ENCODE measurements around the gene ZNF710.

ZNF710 gene

DNA sequence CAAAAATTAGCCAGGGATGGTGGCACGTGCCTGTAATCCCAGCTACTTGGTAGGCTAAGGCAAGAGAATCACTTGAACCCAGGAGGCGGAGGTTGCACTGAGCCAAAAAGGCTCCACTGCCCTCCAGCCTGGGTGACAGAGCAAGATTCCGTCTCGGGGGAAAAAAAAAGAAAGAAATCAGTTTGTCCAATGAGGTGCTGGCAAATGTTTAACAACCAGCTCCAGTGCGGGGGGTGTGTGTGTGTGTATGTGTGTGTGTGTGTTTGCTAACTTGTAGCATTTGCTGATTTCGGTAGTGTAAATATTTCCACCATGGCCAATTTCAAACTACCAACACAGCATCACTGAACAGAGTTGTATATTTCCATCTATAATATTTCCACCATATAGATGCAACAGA is 124.9 kb downstream of the ZNF710 start:
- H3K4me3 Mint-ChIP-seq, result no peak overlapping the region
- ATAC-seq, result no peak

DNA sequence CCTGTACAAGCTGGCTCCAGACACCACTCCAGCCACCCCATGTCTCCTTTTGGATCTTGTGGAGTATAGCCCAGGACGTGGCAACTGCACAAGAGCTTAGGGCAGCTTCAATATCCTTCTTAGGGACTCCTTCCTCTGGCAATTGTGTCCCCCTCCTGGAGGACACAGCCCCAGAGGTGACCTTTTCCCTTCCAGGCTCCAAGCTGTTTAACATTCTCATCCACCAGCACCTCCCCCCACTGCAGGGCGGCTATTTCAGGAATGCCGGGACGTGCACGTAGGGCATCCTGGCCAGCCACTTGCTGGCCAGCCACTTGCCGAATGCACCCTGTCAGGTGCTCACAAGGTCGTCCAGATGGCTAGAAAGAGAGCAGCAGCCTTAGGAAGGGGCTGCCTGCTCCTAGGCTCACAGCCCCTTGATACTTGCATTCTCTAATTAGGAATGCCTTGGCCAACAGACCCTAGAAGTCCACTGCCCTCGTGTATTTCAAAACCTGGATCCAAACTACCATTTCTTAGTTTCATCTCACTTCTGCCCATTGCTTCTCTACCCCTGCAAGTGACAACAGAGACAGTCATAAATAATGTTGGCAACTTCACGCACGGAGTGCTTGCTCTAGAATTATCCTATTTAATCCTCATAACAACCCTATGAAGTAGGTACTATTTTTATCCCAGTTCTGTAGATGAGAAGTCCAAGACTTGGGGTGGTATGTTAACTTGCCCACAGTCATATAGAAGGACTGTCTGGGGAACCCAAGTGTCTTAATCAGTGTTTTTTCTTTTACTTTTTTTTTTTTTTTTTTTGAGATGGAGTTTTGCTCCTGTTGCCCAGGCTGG is 125.7 kb downstream of the ZNF710 start:
- no peak for DNase-seq (ENCODE audit: low spot score in 2 of 2)
- H3K27ac Mint-ChIP-seq, result no peak overlapping the region

More for the DNA sequence above, 124.9 kb downstream of the ZNF710 start:
- no peaks in the 10 kb centered on the region for H3K9me3 Mint-ChIP-seq
- no peaks in the 10 kb centered on the region for H3K4me1 Mint-ChIP-seq
- no peak for DNase-seq (ENCODE audit: low spot score in 2 of 2)
- no peaks in the 10 kb centered on the region for H3K36me3 Mint-ChIP-seq
- no peak overlapping the region for H3K27ac Mint-ChIP-seq

DNA sequence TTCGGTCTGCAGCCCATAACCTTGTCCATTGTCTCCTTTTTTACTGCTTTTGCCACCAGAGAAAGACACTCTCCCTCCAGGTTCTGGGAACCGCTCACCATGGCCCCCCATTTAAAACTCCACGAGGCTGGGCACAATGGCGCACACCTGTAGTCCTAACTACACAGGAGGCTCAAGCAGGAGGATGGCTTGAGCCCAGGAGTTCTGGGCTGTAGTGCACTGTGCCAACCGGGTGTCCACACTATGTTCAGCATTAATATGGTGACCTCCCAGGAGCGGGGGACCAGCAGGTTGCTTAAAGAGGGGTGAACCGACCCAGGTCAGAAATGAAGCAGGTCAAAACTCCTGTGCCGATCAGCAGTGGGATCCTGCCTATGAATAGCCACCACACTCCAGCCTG is 129.2 kb downstream of the ZNF710 start:
- DNase-seq (ENCODE audit: low spot score in 2 of 2) (no peak), ATAC-seq (no peak)
- no peaks in the 10 kb centered on the region for H3K9me3 Mint-ChIP-seq
- no peak overlapping the region for H3K4me3 Mint-ChIP-seq
- no peaks in the 10 kb centered on the region for H3K36me3 Mint-ChIP-seq
- no peaks in the 10 kb centered on the region for H3K4me1 Mint-ChIP-seq
- no peak overlapping the region for H3K27ac Mint-ChIP-seq

More for the DNA sequence above, 125.7 kb downstream of the ZNF710 start:
- no peaks in the 10 kb centered on the region for H3K9me3 Mint-ChIP-seq
- no peaks in the 10 kb centered on the region for H3K4me1 Mint-ChIP-seq
- no peaks in the 10 kb centered on the region for H3K36me3 Mint-ChIP-seq
- ATAC-seq, result no peak
- H3K4me3 Mint-ChIP-seq, result no peak overlapping the region

All from stimulated activated effector memory CD8-positive, alpha-beta T cell treated with anti-CD3 and anti-CD28 coated beads, Interleukin-12 subunit alpha, Interleukin-12 subunit beta, amount 100 ng/mL, for 72 hours (primary cell).